Activated CD4-positive, alpha-beta memory T cell treated with anti-CD3 and anti-CD28 coated beads for 36 hours (primary cell): Measurements from ENCODE around the gene DCST1. TPM values are rescaled to one million over a fixed set of nuclear protein-coding genes. Genes with fewer than 3 reads are reported as not detected.

ENCODE experiments used
- CTCF ChIA-PET: fragments of 350-600 bp; sonication (Branson Sonifier 250); formaldehyde crosslinking; loops from one replicate; lab custom pipeline; 2021; ENCODE audit warnings: antibody characterized with exemption, inconsistent platforms; lab: Charles Lee
- POLR2A ChIA-PET: fragments of 350-600 bp; sonication (Branson Sonifier 250); formaldehyde crosslinking; loops from one replicate; lab custom pipeline; 2021; ENCODE audit warnings: antibody characterized with exemption; lab: Charles Lee
- DNase-seq: peaks from one replicate; pipeline ENCODE4 v3.0.0-alpha.2; 2020
- H3K27ac Mint-ChIP-seq: one replicate; pipeline ENCODE4 v1.8.0; 2021; ENCODE audit warnings: mixed read lengths
- H3K27me3 Mint-ChIP-seq: one replicate; pipeline ENCODE4 v1.8.0; 2021; ENCODE audit warnings: mixed read lengths
- H3K36me3 Mint-ChIP-seq: one replicate; pipeline ENCODE4 v1.8.0; 2021; ENCODE audit warnings: mixed read lengths
- H3K4me1 Mint-ChIP-seq: one replicate; pipeline ENCODE4 v1.8.0; 2021; ENCODE audit warnings: low read depth, mixed read lengths
- H3K4me3 Mint-ChIP-seq: one replicate; pipeline ENCODE4 v1.8.0; 2021; ENCODE audit warnings: mild to moderate bottlenecking, mixed read lengths
- H3K9me3 Mint-ChIP-seq: one replicate; pipeline ENCODE4 v1.8.0; 2021; ENCODE audit warnings: mixed read lengths
- intact Hi-C: fragments of 100-400 bp; cut with micrococcal nuclease; formaldehyde crosslinking; loops from one replicate; pipeline ENCODE4 v1.15.1; 2023
- total RNA-seq, 2 experiments: library from RNA; stranded (reverse); gene quantifications; one replicate each; pipeline ENCODE4 v1.2.3, GENCODE V29; 2021

The DCST1 gene
- total RNA-seq, 2 experiments from 2014 or later = 0.14 TPM; not detected in 1

DNA sequence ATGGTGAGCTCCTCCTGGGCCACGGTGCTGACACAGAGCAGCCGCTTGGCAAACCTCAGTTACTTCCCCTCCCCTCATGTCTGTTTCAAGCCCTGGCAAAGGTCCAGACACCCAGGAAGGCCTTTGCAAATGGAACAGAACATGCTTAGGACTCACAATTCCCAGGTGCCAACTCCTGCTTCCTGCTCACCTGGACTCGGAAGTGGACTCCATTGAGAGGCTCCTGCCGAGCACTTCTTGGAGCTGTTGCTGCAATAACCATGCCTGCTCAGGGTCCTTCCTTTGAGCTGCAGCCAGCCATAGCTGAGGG, 10.7 kb upstream of the DCST1 start:
- intact Hi-C loops = no loop called here
- H3K4me1 Mint-ChIP-seq = peaks cover 21% of the 10 kb centered on the region
- H3K27ac Mint-ChIP-seq = no peak overlapping the region
- CTCF ChIA-PET = interaction anchor here (0.9 to 3.1 kb wide), 3 partner anchors 22 to 39 kb away, joined by 3 to 14 read pairs (median 6); partner anchors contain the start of gene ADAM15
- no peaks in the 10 kb centered on the region for H3K27me3 Mint-ChIP-seq
- POLR2A ChIA-PET = no interaction called here
- no peak overlapping the region for H3K4me3 Mint-ChIP-seq
- H3K9me3 Mint-ChIP-seq = no peaks in the 10 kb centered on the region
- H3K36me3 Mint-ChIP-seq = peaks cover 6% of the 10 kb centered on the region
- no peak for DNase-seq

DNA sequence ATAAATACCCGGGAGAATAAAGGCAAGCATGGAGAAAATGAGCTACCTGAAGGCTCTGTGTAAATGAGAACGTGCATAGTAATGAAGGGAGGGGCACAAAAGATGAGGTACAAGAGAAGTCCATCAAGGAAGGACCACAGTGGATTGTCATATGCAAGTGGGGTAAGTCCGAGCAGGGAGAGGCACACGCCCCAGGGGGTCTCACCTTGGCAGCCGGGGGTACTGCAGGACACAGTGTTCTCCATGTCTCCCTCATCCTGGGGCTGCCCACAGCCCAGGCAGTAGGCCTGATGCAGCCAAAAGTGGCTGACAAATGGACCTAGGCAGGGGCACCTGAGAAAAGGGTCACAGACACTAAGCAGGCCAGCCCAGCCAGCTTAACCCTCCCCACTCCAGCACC, 10.0 kb upstream of the DCST1 start:
- ChIA-PET POLR2A (no interaction called here), CTCF (interaction anchor here (1.5 kb wide), 1 partner anchor 28 kb away, joined by 6 read pairs; the partner anchor contains the start of gene ADAM15)
- intact Hi-C loops = no loop called here
- H3K4me3 Mint-ChIP-seq = no peak overlapping the region
- no peak overlapping the region for H3K27ac Mint-ChIP-seq
- H3K27me3 Mint-ChIP-seq = no peaks in the 10 kb centered on the region
- no peaks in the 10 kb centered on the region for H3K9me3 Mint-ChIP-seq
- no peak for DNase-seq
- peaks cover 18% of the 10 kb centered on the region for H3K4me1 Mint-ChIP-seq
- peaks cover 6% of the 10 kb centered on the region for H3K36me3 Mint-ChIP-seq

DNA sequence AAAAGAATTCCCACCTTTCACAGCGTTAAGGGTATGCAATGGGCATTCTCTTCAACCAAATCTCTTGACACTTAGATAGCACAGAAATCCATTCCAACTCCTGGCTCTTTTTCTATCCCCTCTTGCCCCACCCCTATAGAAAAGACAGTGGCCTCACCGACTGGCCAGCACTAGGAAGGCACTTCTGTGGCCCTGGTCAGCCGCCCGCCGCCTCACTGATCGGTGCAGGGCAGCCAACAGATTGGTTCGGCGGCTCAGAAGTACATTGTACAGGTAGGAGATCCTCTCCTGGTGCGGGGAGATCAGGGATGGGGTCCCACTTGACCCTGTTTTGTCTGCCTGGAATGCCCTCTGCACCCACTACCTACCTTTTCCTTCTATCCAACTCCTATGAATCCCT, 9.3 kb upstream of the DCST1 start:
- Mint-ChIP-seq H3K9me3 (no peaks in the 10 kb centered on the region), H3K4me3 (no peak overlapping the region), H3K4me1 (peaks cover 11% of the 10 kb centered on the region), H3K27me3 (no peaks in the 10 kb centered on the region), H3K27ac (no peak overlapping the region), H3K36me3 (peaks cover 5% of the 10 kb centered on the region)
- DNase-seq = no peak
- intact Hi-C loops = no loop called here
- CTCF ChIA-PET = no interaction called here
- POLR2A ChIA-PET = no interaction called here

DNA sequence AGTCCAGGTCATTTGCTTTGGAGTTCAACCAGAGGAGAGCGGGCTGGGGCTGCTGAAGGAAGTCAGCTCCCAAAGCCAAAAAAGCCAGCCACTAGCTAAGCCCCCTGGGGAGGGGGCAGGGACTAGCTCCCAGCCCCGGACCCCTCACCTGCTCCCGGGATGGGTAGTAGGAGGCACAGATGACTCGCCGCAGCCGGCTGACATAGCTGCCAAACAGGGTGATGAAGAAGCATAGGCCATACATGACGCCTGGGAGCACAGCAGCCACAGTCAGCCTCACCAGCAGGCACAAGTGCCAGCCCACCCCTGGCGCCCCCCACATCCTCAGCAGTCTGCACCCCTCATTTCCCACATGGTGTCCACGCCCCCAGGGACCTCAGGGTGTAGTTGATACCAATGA, 7.5 kb upstream of the DCST1 start:
- DNase-seq = no peak
- intact Hi-C loops = no loop called here
- ChIA-PET POLR2A (no interaction called here), CTCF (no interaction called here)
- no peaks in the 10 kb centered on the region for H3K27me3 Mint-ChIP-seq
- H3K4me3 Mint-ChIP-seq = no peak overlapping the region
- peaks cover 4% of the 10 kb centered on the region for H3K4me1 Mint-ChIP-seq
- H3K9me3 Mint-ChIP-seq = no peaks in the 10 kb centered on the region
- H3K36me3 Mint-ChIP-seq = no peaks in the 10 kb centered on the region
- no peak overlapping the region for H3K27ac Mint-ChIP-seq

DNA sequence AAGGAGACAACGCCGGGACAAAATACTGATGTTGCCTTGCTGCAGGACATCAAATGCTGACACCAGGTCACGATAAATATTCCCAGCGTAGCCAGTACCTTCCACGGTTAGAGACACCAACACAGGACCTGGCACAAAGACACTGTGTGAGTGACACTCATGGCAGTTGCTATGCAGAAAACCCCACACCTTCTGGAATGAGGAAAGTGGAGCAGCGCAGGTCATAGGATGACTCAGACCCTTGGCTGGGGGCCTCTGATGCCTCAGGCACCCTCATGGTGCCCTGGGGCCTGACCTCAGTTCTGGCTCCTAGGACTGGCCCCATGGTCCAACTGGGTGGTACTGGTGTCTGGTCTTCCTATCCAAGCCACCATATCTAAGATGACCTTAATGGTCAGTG, 7.0 kb upstream of the DCST1 start:
- intact Hi-C loops = no loop called here
- Mint-ChIP-seq H3K4me3 (no peak overlapping the region), H3K27me3 (no peaks in the 10 kb centered on the region), H3K36me3 (no peaks in the 10 kb centered on the region), H3K27ac (no peak overlapping the region), H3K4me1 (peaks cover 4% of the 10 kb centered on the region), H3K9me3 (no peaks in the 10 kb centered on the region)
- no peak for DNase-seq
- ChIA-PET POLR2A (no interaction called here), CTCF (interaction anchor here (2.7 kb wide), 1 partner anchor 18 kb away, joined by 8 read pairs; no protein-coding TSS in a partner anchor)

DNA sequence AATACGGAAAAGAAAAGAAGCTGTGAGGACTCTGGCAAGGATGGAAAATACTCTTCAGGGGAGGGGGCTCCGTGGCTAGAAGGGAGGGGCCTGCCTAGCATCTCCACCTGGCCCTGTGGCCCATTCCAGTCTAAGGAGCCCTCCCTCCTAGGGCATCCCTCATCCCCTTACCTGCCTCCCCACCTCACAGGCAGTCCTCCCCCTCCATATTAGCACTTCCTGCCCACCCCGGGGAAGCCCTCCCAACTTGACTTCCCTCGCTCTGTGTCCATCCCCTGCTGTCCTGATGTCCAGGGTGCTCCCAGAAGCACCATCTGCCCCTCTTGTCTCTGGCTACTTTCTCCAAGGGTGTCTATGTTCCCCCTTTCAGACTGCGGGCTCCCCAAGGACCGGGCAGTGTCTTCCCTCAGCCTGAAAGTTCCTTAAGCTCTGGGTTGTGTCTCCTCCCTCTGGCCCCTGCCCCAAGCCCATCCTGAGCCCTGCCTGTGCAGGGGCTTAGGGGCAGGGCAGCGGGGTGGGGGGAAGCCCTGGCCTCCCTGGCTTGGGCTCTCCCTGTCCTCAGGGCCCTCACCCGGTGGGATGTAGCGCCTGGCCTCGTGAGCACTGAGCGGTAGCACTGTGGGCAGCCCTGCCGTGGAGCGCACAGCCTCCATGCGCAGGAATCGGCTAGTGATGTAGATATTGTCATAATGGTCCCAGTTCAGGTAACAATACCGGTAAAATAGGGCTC, 3.9 kb upstream of the DCST1 start:
- no peak for DNase-seq
- CTCF ChIA-PET = interaction anchor here (0.6 kb wide), 1 partner anchor 32 kb away, joined by 5 read pairs; no protein-coding TSS in a partner anchor
- no peak overlapping the region for H3K27ac Mint-ChIP-seq
- intact Hi-C loops = no loop called here
- no peak overlapping the region for H3K4me3 Mint-ChIP-seq
- POLR2A ChIA-PET = no interaction called here
- no peaks in the 10 kb centered on the region for H3K36me3 Mint-ChIP-seq
- no peaks in the 10 kb centered on the region for H3K27me3 Mint-ChIP-seq
- no peaks in the 10 kb centered on the region for H3K9me3 Mint-ChIP-seq
- H3K4me1 Mint-ChIP-seq = no peaks in the 10 kb centered on the region

DNA sequence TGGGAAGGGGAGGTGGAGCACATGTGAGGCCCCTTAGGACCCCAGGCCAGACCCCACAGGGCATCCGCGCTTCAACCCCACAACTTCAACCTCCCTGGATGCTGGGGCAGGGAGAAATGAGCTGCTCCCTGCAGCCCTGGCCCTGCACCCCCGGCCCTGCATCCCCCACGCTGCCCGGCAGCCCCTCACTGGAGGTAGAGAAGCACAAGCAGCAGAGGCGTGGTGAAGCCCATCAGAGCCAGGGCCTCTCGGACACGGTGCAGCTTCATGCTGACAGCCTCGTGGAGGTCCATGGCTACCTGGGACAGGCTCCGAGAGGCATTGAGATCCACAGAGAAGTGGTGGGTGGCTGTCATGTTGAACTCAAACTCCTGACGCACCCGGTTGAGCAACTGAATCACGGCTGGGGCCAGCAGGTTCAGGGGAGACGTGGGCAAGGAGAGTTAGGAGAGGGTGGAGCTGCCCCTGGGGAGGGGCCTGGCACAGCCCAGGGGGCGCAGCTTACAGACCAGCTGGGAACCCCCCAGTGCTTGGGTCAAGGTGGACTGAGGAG, 3.3 kb upstream of the DCST1 start:
- H3K9me3 Mint-ChIP-seq = no peaks in the 10 kb centered on the region
- no peak overlapping the region for H3K27ac Mint-ChIP-seq
- ChIA-PET CTCF (interaction anchor here (0.6 kb wide), 1 partner anchor 32 kb away, joined by 5 read pairs; no protein-coding TSS in a partner anchor), POLR2A (no interaction called here)
- H3K27me3 Mint-ChIP-seq = no peaks in the 10 kb centered on the region
- no peak overlapping the region for H3K4me3 Mint-ChIP-seq
- no peaks in the 10 kb centered on the region for H3K4me1 Mint-ChIP-seq
- intact Hi-C loops = no loop called here
- no peaks in the 10 kb centered on the region for H3K36me3 Mint-ChIP-seq
- no peak for DNase-seq

DNA sequence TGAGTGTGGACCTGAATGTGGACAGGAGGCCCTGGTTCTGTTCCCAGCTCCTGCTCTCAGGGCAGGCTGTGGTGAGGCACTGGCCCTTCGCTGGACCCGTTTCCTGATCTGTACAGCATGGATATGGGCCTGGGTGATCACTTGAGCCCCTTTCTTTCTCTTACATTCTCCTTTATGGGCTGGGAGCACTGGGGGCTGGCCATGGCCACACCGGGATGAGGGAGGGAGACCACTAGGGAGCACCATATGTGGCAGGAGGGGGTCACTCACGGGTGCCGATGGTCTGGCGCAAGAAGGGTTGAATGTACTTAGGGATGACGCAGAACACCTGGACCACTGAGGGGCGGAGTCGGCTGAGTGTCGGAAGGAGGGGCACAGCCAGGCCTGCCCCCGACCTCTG, 2.7 kb upstream of the DCST1 start:
- Mint-ChIP-seq H3K4me1 (no peaks in the 10 kb centered on the region), H3K27me3 (no peaks in the 10 kb centered on the region), H3K27ac (no peak overlapping the region), H3K36me3 (no peaks in the 10 kb centered on the region), H3K4me3 (no peak overlapping the region), H3K9me3 (no peaks in the 10 kb centered on the region)
- ChIA-PET CTCF (no interaction called here), POLR2A (no interaction called here)
- intact Hi-C loops = no loop called here
- no peak for DNase-seq

DNA sequence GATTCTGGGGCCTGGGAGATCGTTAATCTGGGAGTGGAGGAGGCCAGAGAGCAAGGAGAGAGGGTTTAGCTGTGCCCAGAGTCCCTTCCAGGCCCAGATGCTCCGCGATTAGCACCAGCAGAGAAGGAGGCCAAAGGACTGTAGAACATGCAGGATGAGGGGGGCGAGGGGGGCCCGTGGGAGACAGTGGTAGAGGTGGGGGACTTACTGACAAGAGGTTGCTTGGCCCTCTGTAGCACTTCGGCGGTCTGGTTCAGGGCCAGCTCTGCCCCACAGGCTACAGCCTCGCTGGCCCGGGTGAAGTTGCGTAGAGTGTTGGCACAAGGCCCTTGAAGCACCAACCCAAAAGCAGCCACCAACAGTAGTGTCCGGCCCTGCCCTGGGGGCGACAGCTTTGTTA, 738 bp upstream of the DCST1 start:
- Mint-ChIP-seq H3K27ac (no peak overlapping the region), H3K4me3 (no peak overlapping the region), H3K36me3 (no peaks in the 10 kb centered on the region), H3K9me3 (no peaks in the 10 kb centered on the region), H3K4me1 (no peaks in the 10 kb centered on the region), H3K27me3 (no peaks in the 10 kb centered on the region)
- no peak for DNase-seq
- intact Hi-C loops = no loop called here
- POLR2A ChIA-PET = no interaction called here
- CTCF ChIA-PET = interaction anchor here (1.1 to 1.2 kb wide), 2 partner anchors 12 to 29 kb away, joined by 3 read pairs; no protein-coding TSS in a partner anchor

DNA sequence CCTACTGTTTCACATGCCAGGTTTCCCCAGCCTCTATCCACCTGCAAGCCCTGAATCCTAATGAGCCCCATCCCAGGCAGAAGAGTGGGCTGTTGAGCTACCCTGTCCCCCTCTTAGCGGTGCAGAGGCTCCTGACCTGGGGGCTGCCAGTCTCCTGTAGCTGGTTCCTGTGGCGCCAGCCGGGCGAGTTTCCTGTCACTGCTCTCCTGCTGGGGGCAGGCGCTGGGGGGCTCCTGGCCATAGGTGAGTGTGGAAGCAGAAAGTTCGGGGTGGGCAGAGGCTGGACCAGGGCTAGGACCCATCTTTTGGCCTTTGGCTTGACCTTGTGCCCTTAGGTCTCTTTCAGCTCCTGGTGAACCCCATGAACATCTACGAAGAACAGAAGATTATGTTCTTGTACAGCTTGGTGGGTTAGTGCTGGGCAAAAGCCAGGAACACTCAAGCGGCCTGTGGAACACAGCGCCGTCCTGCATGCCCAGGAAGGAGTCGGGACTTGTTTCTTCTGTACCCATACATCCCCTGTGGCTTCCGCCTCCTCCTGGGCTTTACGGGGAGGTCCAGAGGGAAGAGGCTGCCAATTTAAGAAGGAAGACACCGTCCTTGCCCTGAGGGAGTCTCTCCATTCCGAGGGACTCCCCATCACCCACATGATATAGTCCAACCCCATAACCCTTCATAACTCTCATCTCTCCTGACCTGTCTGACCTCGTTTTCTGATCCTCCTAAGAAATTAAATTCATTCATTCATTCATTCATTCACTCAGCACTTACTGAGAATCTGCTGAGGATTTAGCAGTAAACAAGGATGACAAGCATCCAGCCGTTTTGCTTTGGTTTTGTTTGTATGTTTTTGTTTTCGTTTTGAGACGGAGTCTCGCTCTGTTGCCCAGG, 939 bp downstream of the DCST1 start:
- intact Hi-C loops = no loop called here
- ChIA-PET CTCF (interaction anchor here (0.6 to 2.3 kb wide), 5 partner anchors 9 to 182 kb away, joined by 3 to 6 read pairs (median 3); partner anchors contain the start of gene ADAM15), POLR2A (no interaction called here)
- Mint-ChIP-seq H3K4me3 (no peak overlapping the region), H3K4me1 (no peaks in the 10 kb centered on the region), H3K36me3 (no peaks in the 10 kb centered on the region), H3K27me3 (peaks cover 2% of the 10 kb centered on the region), H3K9me3 (no peaks in the 10 kb centered on the region), H3K27ac (no peak overlapping the region)
- no peak for DNase-seq

DNA sequence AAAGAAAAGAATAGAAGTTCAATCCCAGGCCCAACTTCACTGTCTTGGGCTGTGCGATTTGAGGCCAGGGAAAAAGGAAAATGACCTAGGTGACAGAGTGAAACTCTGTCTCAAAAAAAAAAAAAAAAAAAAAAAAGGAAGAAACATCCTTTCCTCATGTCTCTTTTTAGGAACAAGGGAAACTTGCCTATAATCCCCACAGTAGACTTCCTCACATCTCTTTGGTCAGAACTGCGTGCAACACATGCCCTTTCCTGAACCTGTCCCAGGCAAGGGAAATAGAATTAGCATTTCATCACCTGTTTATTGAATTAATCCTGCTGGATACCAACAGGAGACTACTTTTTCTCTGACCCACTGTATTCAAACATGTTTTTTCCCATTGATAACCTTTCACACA, 2.3 kb downstream of the DCST1 start:
- intact Hi-C loops = no loop called here
- Mint-ChIP-seq H3K4me1 (no peaks in the 10 kb centered on the region), H3K9me3 (no peaks in the 10 kb centered on the region), H3K27me3 (peaks cover 2% of the 10 kb centered on the region), H3K27ac (no peak overlapping the region), H3K4me3 (no peak overlapping the region), H3K36me3 (no peaks in the 10 kb centered on the region)
- ChIA-PET POLR2A (no interaction called here), CTCF (interaction anchor here (1.0 to 2.3 kb wide), 3 partner anchors 8 to 15 kb away, joined by 3 to 6 read pairs (median 3); partner anchors contain the start of gene ADAM15)
- no peak for DNase-seq

DNA sequence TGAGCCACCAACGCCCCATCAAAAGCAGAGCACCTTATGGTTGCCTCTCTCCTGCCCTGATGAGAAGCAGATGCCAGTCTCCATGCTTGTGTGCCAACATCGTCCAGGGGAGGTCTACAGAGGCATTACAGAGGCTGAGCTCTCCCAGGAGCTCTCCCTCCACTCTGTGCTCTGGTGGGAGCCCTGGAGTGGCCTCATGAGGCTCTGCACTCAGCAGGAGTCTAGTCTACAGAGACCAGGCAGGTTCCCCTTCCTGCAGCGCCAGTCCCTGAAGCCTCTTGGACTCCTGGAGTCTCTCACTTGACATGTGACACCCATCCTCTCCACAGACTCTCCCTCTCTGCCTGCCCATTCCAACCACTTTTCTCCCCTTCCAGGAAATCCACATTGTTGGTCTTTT, 3.4 kb downstream of the DCST1 start:
- no peak for DNase-seq
- peaks cover 2% of the 10 kb centered on the region for H3K27me3 Mint-ChIP-seq
- POLR2A ChIA-PET = no interaction called here

More for the DNA sequence above, 3.4 kb downstream of the DCST1 start:
- no peak overlapping the region for H3K27ac Mint-ChIP-seq
- no peaks in the 10 kb centered on the region for H3K36me3 Mint-ChIP-seq
- CTCF ChIA-PET = interaction anchor here (5.2 kb wide), 1 partner anchor 13 kb away, joined by 23 read pairs; the partner anchor contains the start of gene ADAM15
- no peaks in the 10 kb centered on the region for H3K9me3 Mint-ChIP-seq
- H3K4me3 Mint-ChIP-seq = no peak overlapping the region
- intact Hi-C loops = no loop called here
- H3K4me1 Mint-ChIP-seq = no peaks in the 10 kb centered on the region
